GM10266 (cell line): Measurements from ENCODE around the gene CFI.
A peak's percentile ranks its signal among the peaks of the same experiment; 100 is the strongest.

Experiments used
- DNase-seq: peaks from one replicate; pipeline ENCODE4 v3.0.0; 2012; ENCODE audit errors: extremely low spot score
- CTCF ChIP-seq: IDR thresholded peaks from 2 replicates; pipeline ENCODE4 v1.5.1; 2012; ENCODE audit warnings: mild to moderate bottlenecking, low read depth; ENCODE audit not compliant: control insufficient read depth, insufficient read depth; ENCODE audit errors: missing control alignments

Gene CFI

GRCh38 chr4:109718759-109719158 is 83.0 kb downstream of the CFI start:
- TF ChIP-seq CTCF: no peak
- no peak for DNase-seq

GRCh38 chr4:109713500-109713899 is 88.3 kb downstream of the CFI start:
- no peak for TF ChIP-seq CTCF
- DNase-seq: no peak

- DNase-seq: peak; percentile 38
- TF ChIP-seq CTCF: no peak
Observed at GRCh38 chr4:109708990-109709389, 92.8 kb downstream of the CFI start.

- no peak for DNase-seq
- TF ChIP-seq CTCF: no peak
Observed at GRCh38 chr4:109708435-109708834, 93.4 kb downstream of the CFI start.

- no peak for TF ChIP-seq CTCF
- DNase-seq: no peak
Observed at GRCh38 chr4:109703664-109704361, 98.0 kb downstream of the CFI start.

GRCh38 chr4:109702950-109703663 is 98.7 kb downstream of the CFI start, which contains the start of gene CASP6:
TSS of gene CASP6 (minus strand) at chr4:109703445. CDS start at chr4:109703395, 50 bp downstream.
- peak; percentile 74 for TF ChIP-seq CTCF

More at GRCh38 chr4:109702950-109703663, 98.7 kb downstream of the CFI start, which contains the start of gene CASP6:
- DNase-seq: peak; percentile 80
